OCI-LY1 (cell line): ENCODE data around the gene MYO5C.

ENCODE experiments used
- H2AFZ ChIP-seq: fragments of 200-600 bp; sonication (generic), shearing (Covaris generic); 2 replicates; pipeline ENCODE4 v1.6.0; 2014; ENCODE audit warnings: antibody characterized with exemption, mild to moderate bottlenecking, low read length
- H3F3A ChIP-seq: fragments of 200-600 bp; sonication (generic), shearing (Covaris generic); 2 replicates; pipeline ENCODE4 v1.6.0; 2014; ENCODE audit warnings: mild to moderate bottlenecking, antibody characterized with exemption, low read length, moderate library complexity; ENCODE audit not compliant: insufficient read depth
- H3K27ac ChIP-seq: fragments of 200-600 bp; sonication (generic); 2 replicates; pipeline ENCODE4 v1.5.1; 2014; ENCODE audit warnings: low read length, mixed run types, mild to moderate bottlenecking, low read depth; ENCODE audit not compliant: poor library complexity, severe bottlenecking
- H3K27me3 ChIP-seq: fragments of 200-600 bp; sonication (generic); 2 replicates; pipeline ENCODE4 v1.6.0; 2014; ENCODE audit warnings: antibody characterized with exemption, mild to moderate bottlenecking, low read length, moderate library complexity; ENCODE audit not compliant: insufficient read depth
- H3K36me3 ChIP-seq: fragments of 200-600 bp; sonication (generic); 2 replicates; pipeline ENCODE4 v1.6.1; 2014; ENCODE audit warnings: mild to moderate bottlenecking, antibody characterized with exemption, low read length, moderate library complexity, mixed read lengths; ENCODE audit not compliant: insufficient read depth
- H3K4me1 ChIP-seq: fragments of 200-600 bp; sonication (generic); 2 replicates; pipeline ENCODE4 v1.5.1; 2014; ENCODE audit warnings: mild to moderate bottlenecking, low read length, moderate library complexity; ENCODE audit not compliant: insufficient read depth, severe bottlenecking
- H3K4me2 ChIP-seq: fragments of 200-600 bp; sonication (generic), shearing (Covaris generic); 2 replicates; pipeline ENCODE4 v1.6.1; 2014; ENCODE audit warnings: low read length
- H3K4me3 ChIP-seq: fragments of 200-600 bp; sonication (generic); 2 replicates; pipeline ENCODE4 v1.5.1; 2014; ENCODE audit warnings: low read length, low read depth, mild to moderate bottlenecking, mixed read lengths; ENCODE audit not compliant: poor library complexity, severe bottlenecking
- H3K79me2 ChIP-seq: fragments of 200-600 bp; shearing (Covaris generic); 2 replicates; pipeline ENCODE4 v1.6.1; 2016; ENCODE audit warnings: mixed run types, low read length, mixed read lengths; ENCODE audit not compliant: insufficient read depth
- H3K9ac ChIP-seq: fragments of 200-600 bp; sonication (generic), shearing (Covaris generic); 2 replicates; pipeline ENCODE4 v1.6.1; 2014; ENCODE audit warnings: mild to moderate bottlenecking, low read length, mixed read lengths
- H3K9me2 ChIP-seq: fragments of 200-600 bp; sonication (generic), shearing (Covaris generic); 2 replicates; pipeline ENCODE4 v1.6.1; 2014; ENCODE audit warnings: low read depth, mild to moderate bottlenecking, low read length, mixed read lengths
- H3K9me3 ChIP-seq: fragments of 200-600 bp; shearing (Covaris generic); 2 replicates; pipeline ENCODE4 v1.6.1; 2014; ENCODE audit warnings: low read length, mixed read lengths
- H4K20me1 ChIP-seq: fragments of 200-600 bp; sonication (generic), shearing (Covaris generic); 2 replicates; pipeline ENCODE4 v1.6.0; 2016; ENCODE audit warnings: mild to moderate bottlenecking, low read length; ENCODE audit not compliant: insufficient read depth
- CTCF ChIP-seq: fragments of 200-600 bp; sonication (generic), shearing (Covaris generic); IDR thresholded peaks from 2 replicates; pipeline ENCODE4 v1.5.1; 2017; ENCODE audit warnings: mild to moderate bottlenecking, antibody characterized with exemption, low read length, moderate library complexity, mixed read lengths
- EZH2 ChIP-seq: fragments of 200-600 bp; sonication (generic), shearing (Covaris generic); IDR thresholded peaks from 2 replicates; pipeline ENCODE4 v1.8.0; 2017; ENCODE audit warnings: borderline replicate concordance, mixed run types, mild to moderate bottlenecking, antibody characterized with exemption, low read length, moderate library complexity, mixed read lengths

Gene MYO5C

DNA sequence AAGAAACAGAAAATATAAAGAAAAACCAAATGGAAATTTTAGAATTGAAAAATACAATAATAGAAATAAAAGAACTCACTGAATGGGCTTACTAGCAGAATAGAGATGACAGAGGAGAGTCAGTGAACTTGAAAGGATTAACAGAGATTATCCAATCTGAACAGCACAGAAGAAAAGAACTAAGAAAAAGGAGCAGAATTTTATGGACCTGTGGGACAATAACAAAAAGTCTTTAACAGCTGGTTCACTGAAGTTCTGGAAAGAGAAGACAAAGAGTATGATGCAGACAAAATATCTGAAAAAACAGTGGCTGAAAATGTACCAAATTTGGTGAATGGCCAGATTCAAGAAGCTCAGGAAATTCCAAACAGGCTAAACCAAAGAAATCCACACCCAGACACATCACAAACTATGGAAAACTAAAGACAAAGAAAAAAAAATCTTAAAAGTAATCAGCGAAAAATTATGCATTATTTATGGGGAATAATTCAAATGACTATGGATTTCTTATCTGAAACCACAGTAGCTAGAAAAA is 94.7 kb downstream of the MYO5C start:
- no peak for TF ChIP-seq EZH2
- TF ChIP-seq CTCF, result no peak
- Histone ChIP-seq H3K9me3 (no peaks in the 10 kb centered on the region), H3K9me2 (no peaks in the 10 kb centered on the region), H3K27me3 (no peaks in the 10 kb centered on the region), H3F3A (no peaks in the 10 kb centered on the region), H3K4me1 (no peaks in the 10 kb centered on the region), H3K36me3 (no peaks in the 10 kb centered on the region), H4K20me1 (no peaks in the 10 kb centered on the region), H3K79me2 (no peaks in the 10 kb centered on the region), H3K27ac (no peak overlapping the region), H3K4me2 (no peak overlapping the region), H3K4me3 (no peak overlapping the region), H2AFZ (no peak overlapping the region), H3K9ac (0 out of 2 replicates have a peak overlapping the region, but pooled peaks have one; percentile 10)

GRCh38 chr15:52199271-52199670 is 96.3 kb downstream of the MYO5C start:
- Histone ChIP-seq H3K9me2 (no peaks in the 10 kb centered on the region), H2AFZ (no peak overlapping the region), H3K4me3 (no peak overlapping the region), H3K4me2 (no peak overlapping the region), H3F3A (no peaks in the 10 kb centered on the region), H3K27me3 (no peaks in the 10 kb centered on the region), H3K27ac (no peak overlapping the region), H3K4me1 (no peaks in the 10 kb centered on the region), H3K9ac (no peak overlapping the region), H3K36me3 (no peaks in the 10 kb centered on the region), H4K20me1 (no peaks in the 10 kb centered on the region), H3K9me3 (no peaks in the 10 kb centered on the region), H3K79me2 (no peaks in the 10 kb centered on the region)
- no peak for TF ChIP-seq CTCF
- no peak for TF ChIP-seq EZH2

DNA sequence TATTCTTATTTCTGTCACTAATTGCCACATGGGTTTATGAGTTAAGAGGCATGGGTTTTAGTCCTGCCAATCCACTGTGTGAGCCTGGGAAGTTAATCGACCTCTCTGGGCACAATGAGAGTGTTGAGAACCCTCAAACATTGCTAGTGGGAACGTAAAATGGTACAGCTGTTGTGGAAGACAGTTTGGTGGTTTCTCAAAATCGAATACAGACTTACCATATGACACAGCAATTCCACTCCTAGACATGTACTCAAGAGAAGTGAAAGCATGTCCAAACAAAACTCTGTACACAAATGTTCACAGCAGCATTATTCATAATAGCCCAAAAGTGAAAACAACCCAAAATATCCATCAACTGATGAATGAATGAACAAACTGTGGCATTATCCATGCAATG is 98.7 kb downstream of the MYO5C start:
- Histone ChIP-seq H3F3A (no peaks in the 10 kb centered on the region), H3K4me3 (no peak overlapping the region), H3K9me2 (no peaks in the 10 kb centered on the region), H3K9me3 (no peaks in the 10 kb centered on the region), H3K9ac (no peak overlapping the region), H3K27me3 (no peaks in the 10 kb centered on the region), H3K36me3 (no peaks in the 10 kb centered on the region), H4K20me1 (no peaks in the 10 kb centered on the region), H3K4me1 (no peaks in the 10 kb centered on the region), H2AFZ (no peak overlapping the region), H3K27ac (no peak overlapping the region), H3K4me2 (no peak overlapping the region), H3K79me2 (no peaks in the 10 kb centered on the region)
- no peak for TF ChIP-seq CTCF
- TF ChIP-seq EZH2, result no peak
